ENCODE measurements around the gene CMBL.
A peak's percentile ranks its signal among the peaks of the same experiment; 100 is the strongest.
"Not testable (repeated sequence)": the region's sequence is repeated elsewhere in the genome, so short reads cannot be mapped to it uniquely, and the experiment has no call there.

CMBL gene

DNA sequence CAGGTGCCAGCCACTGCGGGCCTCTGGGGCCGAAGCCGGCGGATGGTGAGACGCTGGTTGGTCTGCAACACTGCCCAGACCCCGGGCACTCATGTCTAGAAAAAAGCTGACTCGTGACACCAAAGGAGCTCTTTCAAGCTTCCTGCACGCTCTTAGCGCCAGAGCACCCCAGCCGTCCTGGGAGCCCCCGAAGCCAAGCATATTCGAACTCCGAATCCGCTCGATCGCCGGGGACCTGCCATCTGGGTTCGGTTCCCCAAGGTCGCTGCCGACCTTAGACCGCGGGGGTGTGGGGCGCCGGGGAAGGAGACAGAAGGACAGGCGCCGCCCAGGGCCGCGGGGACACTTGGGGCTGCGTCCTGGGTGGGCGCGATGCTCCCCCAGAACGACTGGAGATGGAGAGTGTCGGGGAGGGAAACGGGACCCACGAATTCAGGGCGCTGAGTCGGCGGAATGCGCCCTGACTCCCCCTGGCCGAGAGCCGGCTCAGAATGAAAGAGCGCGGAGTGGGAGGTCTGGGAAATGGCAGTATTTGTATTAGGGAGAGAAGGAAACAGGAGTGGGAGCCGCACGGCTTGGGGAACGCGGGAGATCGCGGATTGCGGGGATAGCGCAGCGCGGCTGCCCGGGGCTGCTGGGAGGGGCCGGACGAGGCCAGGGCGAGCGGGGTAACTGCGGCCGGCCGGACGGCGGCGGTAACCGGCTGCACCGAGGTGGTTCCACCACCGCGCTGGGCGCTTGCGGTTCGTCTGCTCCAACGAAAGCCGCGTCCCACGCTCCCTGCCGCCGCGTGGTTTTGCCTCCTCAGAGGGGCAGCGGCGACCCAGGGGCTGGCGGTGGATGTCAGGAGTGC, 25.7 kb upstream of the CMBL start:
- peak; percentile 26 for DNase-seq

DNA sequence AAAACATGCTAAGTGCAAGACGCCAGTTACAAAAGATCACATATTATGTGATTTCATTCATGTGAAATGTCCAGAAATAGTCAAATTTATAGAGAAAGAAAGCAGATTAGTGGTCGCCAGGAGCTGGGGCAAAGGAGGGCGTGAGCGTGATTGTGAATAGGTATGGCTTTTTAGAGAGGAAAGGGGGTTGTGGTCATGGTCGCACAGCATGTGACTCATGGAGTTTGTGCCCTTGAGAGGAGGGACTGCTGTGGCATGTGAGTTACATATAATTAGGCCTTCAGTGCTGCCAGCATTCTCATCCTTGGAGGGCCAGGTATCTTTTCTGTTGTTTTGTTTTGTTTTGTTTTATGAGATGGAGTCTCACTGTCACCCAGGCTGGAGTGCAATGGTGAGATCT, 24.6 kb upstream of the CMBL start:
- no peak for DNase-seq

DNA sequence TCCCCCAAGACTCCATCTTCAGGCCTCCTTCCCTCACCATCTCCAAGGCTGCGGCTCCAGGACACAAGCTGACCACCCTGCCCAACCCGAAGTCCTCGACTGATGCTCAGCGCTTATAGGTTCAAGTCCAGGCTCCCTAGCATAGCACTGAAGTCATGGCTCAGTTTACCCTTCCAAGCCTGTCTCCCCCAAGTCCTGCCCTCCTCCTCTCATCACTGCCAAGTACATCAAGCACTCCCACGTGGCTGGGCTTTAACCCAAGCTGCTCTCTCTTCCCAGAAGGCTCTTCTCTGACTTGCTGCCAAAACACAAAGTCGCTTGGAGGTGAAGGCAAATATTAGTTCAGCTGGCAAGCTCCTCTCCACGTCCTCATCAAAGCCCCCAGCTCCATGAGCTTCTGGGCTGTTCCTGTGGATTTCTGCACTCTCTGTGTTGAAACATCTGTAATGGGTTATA, 23.7 kb upstream of the CMBL start:
- peak; percentile 93 for DNase-seq

DNA sequence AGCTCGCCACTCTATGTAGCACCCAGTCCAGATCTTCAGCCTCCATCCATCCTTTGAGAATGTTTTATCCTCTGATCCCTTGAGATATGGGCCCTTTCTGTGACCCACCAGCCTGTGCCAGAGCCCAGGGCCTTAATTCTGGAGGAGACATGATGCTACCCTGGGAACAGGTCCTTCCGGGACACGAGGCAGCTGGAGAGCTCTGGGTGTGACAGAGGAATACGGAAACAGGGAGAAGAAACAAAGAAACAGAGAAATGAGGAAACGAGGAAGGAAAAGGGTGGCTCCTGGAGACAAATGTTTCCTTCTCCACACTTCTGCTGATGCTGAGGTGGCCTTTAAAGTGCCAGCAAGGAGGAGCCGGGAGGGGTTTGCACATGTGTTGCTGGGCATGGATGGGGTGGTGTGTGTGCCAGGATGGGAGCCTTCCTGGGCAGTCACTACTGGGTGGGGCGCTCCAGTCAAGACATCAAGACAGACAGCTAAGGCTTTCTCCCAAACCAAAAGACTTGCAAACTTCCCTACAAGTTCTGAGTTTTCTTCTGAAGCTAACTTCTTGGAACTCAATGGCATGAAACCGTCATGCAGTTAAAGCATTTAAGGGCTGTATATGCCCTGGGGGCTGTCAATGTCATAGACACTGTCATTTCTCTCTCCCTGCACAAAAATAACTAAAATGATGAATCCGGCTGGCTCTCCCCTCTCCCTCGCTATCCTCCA, 23.0 kb upstream of the CMBL start:
- DNase-seq = peak; percentile 9

DNA sequence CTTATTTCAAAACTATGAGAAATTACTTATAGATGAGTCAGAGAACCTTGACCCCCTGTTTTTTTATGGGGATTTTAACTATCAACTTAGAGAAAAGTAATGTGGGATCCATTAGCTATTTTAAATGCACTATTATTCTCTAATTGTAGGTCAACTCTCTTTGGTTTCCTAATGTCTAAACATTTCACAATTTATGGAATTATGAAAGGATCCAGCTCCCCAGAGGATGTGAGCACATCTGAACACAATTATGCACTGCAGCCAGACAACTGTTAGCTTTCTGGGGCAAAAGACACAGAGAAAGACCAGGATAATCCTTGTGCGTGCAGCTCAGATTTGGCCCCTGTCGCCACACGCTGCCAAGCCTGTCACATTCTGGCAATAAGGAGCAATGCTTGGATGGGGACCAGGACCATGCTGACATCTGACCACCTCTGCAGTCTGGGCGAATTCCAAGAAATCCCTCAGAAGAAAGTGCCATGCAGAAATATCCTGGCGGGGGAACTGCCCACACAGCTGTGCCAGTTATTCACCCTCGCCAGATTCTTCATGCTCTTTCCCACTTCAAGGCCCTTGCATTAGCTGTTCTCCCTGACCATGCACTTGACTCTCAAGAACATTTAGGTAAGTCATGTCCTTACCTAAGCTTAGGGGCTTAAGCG, 22.2 kb upstream of the CMBL start:
- DNase-seq = peak; percentile 91

DNA sequence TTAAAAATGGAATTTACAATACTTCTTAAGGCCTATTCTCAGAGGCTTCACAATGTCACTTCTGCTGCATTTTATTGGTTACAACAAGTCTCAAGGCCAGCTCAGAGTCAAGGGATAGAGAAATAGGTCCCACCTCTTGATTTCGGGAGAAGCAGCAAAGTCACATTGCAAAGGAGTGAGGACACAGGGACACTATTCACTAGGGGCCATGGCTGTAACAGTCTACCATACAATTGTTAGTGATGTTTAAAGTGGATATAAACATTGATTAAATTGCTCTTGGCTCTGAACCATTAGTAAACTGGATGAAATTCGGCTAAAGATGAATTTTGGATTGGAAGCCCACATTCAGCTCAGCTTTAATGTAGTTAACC, 21.7 kb upstream of the CMBL start:
- DNase-seq = no peak

DNA sequence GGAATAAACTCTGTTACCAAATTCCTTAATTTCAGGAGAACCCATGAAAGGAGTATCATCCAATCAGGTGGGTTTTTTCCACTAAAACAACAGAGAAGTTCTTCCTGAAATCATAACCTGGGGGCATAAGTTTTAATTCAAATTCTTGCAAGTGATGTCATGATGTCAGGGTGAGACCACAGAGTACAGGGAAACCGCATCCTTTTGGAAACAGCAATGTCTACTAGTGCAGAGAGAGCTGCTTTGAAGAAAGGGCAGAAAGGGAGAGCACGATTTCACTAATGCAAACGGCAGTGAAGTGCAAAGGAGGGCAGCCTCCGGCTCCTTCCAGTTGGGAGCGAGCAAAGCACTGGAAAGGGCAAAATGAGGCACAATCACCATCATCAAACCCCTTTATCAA, 20.6 kb upstream of the CMBL start:
- DNase-seq = no peak

DNA sequence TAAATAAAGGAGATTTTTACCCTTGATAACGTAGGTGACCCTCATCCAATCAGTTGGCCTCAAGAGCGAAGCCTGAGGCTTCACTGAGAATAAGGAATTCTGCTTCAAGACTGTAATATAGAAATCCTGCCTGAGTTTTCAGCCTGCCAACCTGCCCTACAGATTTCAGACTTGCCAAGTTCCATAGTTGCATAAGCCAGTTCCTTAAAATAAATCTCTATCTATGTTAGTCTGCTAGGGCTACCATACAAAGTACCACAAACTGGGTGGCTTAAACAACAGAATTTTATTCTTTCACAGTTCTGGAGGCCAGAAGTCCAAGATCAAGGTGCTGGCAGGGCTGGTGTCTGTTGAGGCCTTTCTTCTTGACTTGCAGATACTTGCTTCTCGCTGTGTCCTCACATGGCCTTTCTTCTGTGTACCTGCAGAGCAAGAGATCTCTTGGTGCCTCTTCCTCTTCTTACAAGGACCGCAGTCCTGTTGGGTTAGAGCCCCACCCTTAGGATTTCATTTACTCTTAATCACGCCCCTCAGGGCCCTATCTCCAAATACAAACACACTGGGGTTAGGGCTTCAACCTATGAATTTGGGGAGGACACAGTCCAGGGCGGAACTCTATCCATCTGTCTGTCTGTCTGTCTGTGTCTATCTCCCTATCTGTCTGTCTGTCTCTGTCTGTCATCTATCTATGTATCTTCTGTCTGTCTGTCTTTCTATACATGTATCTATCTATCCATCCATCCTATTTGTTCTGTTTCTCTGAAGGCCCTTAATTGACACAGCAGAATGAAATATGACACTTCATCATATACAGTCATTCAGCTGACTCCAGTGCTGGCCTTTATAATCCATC, 17.0 kb upstream of the CMBL start:
- DNase-seq = no peak

DNA sequence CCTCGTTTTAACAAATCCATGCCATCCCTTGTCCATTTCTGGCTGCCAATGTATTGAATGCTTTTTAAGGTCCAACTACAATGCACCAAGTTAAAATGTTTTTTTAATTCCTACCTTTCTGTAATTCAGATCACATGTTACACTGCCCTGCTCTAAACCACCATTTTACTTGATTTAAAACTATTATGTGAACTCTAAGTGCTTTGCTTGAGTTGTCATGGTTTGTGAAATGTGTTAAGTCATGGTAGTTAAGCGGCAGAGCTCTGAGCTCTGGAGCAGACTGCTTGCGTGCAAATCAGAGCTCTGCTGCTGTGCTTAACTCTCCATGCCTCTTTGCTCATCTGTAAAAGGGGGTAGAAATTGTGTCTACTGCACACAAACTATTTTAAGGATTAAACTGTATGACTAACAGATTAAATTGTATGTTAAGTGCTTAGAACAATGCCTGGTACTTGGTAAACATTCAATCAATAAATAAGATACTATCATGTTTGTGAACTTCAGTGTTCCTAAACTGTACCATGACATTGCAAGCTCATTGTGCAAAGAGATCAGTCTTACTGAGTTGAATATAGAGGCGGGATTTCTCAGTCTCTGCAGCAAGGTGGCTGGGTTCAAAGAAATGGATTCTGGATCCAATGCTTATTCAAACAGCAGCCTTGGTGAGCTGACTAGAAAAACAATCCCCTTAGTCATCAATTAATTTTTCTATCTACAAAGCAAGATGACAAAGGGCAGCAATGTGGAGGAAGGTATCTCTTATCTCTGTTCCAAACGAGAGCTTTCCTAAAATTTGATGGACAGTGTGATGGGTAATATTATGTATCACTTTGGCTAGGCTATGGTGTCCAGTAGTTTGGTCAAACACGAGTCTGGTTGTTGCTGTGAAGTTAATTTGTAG, 16.1 kb upstream of the CMBL start:
- DNase-seq = peak; percentile 43

DNA sequence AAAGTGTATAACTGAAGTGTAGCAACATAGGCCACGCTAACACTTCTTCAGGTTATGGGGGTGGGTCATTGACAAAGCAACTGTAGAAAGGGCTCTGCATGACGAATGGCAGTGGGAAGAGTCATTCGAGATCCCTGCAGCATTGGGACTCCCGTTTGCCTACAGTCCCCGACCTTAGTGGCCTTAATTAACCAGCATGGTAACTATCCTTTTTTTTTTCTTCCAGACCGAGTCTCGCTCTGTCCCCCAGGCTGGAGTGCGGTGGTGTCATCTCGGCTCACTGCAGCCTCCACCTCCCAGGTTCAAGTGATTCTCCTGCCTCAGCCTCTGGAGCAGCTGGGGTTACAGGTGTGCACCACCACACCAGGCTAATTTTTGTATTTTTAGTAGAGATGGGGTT, 14.2 kb upstream of the CMBL start:
- DNase-seq = no peak

DNA sequence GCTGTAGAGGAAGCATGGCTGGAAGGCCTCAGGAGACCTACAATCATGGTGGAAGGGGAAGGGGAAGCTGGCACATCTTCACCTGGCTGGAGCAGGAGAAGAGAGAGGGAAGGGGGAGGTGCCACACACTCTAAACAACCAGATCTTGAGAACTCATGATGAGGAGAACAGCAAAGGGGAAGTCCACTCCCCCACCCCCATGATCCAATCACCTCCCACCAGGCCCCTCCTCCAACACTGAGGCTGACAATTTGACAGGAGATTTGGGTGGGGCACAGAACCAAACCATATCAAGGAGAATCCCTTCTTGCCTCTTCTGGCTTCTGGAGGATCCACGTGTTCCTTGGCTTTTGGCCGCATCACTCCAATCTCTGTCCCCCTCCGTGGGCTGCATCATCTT, 13.1 kb upstream of the CMBL start:
- DNase-seq = no peak

DNA sequence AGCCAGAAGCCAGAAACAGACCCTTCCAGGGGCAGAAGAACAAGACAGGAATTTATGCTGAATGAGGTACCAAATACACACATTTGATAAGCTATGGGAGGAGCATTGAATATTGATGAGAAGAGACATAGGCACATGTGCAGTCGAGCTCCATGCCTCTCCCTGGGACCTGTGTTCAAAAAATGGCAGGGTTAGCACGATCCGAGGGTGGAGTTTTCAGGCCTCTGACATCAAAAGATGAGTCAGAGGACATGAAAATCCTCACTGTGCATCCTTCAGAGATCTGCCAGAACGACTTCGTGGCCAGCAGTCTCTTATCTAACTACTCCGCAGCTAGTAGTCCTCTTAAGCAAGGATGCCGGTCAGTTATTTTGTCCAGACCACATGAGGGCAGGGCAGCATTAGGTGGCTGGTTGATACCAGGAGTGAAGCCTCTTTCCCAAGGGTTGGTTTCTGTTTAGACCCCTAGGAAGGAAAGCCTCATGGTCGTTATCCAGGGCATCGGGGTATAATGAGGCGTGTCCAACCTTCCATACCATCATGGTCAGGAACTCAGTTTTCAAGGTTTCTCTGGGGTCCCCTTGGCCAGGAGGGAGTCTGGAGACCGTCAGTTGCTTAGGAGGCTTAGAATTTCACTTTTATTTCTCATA, 11.6 kb upstream of the CMBL start:
- no peak for DNase-seq

DNA sequence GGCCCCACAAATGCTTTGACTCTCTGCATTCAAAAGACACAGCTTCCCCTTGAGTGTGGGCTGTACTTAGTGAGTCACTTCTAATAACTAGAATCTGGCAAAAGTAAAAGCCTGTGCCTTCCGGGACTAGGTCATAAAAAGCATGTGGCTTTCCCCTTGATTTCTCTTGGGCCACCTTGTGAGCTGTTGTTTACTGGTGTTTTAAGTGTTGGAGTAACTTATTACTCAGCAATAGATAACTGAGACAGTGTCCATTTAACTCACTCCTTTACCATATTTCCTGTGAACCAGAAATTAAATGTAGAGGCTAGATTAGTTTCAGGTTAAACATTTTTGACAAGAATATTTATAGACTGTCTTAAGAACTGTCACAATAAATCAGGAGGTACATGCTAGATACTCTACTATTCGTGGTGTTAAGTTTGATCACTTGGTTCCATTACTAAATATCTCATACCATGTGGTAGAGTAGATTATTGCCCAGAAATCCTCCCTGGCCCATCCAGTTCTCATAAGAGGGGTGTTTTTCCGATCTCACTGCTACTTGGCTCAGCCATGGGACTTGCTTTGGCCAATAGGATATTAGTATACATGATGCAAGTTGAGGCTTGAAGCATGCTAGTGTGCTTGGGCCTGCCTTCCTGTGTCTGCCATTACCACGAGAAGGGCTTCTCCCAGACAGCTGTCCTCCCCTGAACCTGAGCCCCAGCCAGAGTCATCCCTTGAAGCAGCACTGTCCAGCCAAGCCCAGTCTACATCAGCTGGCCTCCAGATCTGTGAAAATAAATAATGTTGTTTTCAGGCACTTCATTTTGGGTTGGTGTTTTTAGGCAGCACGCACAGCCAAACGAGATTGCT, 10.4 kb upstream of the CMBL start:
- DNase-seq = no peak

DNA sequence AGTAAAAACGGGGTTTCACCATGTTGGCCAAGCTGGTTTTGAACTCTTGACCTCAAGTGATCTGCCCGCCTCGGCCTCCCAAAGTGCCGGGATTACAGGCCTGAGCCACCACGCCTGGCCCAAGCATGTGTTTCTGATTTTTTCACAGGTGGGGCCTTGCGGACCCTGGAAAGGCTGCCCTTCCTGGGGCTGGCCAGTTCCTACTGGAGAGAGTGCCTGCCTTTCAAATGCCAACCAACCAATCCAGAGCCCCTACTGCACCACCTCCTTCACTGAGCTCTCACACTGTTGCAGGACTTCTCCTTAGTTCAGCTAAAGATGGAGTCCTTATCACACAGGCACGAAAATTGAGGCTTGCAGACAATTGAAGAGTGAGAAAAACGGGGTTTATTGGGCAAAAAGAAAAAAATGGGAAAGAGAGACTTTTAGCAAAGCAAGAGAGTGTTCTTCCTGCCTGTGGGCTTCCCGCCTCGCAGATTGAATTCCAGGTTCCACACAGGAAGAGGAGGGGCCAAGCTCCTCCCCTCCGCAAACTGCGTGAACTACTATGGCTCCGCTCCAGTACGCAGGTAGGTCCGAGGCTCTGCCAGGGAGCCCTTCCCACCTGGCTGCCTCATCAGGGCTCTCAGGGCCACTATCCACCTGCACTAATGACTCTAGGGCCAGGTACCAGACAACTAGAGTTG, 8.3 kb upstream of the CMBL start:
- no peak for DNase-seq

DNA sequence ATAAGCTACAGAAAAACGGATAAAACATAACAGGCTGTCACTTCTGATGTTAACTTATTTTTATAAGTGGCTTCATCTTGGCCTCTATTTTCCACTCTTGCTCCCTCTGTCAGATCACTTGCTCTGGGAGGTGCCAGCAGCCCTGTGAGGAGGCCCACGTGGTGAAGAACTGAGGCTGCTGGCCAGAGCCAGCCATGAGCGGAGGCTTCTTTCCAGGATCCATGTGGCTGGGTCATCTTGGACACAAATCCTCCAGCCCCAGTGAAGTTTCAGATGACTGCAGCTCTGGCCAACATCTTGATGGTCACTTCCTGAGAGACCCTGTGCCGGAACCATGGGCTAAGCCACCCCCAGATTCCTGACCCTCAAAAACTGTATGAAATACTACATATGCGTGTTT, 7.5 kb upstream of the CMBL start:
- DNase-seq = no peak

DNA sequence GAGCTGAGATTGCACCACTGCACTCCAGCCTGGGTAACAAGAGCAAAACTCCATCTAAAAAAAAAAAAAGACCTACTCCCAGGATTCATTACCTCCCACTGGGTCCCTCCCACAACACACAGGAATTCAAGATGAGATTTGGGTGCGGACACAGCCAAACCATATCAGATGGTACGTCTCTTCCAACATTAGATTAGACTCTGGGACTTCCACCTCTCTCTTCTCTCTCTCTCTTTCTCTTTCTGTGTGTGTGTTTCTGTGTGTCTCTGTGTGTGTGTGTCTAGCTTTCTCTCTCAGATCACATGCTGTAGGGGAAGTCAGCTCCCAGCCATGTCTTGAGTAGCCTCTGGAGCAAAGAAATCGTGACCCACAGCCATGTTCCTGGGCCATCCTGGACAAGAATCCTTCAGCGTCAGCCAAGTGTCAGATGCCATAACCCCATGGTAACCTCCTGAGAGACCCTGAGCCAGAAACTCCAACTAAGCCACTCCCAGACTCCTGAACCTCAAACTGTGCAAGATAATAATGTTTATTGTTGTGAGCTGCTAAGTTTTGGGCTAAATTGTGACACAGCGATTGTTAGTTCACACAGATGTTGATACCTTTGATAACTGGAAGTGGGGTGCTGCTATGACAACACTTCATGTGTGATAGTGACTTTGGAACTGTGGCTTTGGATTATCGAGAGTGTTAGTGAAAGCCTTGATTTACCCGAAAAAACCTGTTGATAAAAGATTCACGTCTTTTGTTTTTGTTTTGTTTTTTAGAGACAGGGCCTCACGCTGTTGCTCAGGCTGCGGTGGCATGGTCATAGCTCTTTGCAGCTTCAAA, 4.1 kb upstream of the CMBL start:
- DNase-seq = no peak

DNA sequence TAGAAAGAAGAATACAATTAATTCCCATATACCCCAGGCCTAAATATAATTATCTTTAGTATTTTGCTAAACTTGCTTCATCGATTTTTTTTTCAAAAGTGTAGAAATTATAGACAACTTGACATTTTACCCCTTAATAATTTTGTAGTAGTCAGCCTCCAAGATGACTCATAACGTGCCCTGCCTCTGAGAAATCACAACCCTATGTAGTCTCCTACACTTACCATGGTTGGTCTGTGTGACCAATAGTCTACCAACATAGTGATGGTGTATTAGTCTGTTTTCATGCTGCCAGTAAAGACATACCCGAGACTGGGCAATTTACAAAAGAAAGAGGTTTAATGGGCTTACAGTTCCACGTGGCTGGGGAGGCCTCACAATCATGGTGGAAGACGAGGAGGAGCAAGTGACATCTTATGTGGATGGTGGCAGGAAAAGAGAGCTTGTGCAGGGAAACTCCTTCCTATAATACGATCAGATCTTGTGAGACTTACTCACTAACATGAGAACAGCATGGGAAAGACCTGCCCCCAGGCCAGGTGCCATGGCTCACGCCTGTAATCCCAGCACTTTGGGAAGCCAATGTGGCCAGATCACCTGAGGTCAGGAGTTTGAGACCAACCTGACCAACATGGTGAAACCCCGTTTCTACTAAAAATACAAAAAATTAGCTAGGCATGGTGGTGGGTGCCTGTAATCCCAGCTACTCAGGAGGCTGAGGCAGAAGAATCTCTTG, 3.3 kb upstream of the CMBL start:
- DNase-seq = not testable (repeated sequence)
